Cardiac muscle cell (in vitro differentiated cells and primary cell): ENCODE measurements around the gene NBEA. TPM values are rescaled to one million over a fixed set of nuclear protein-coding genes. Genes with fewer than 3 reads are reported as not detected.

Experiments
- DNase-seq, 2 donors: peaks; one replicate each; pipeline versions ENCODE4 v3.0.0 to v3.0.0-alpha.2; 2010 to 2017; ENCODE audit warnings: low read depth in 1 of 2, low spot score in 1 of 2
- H3K27ac ChIP-seq: fragments of 200-600 bp; sonication (generic); 2 replicates; pipeline ENCODE4 v1.5.1; 2016
- H3K27me3 ChIP-seq: fragments of 200-600 bp; sonication (generic); 2 replicates; pipeline ENCODE4 v1.6.0; 2016; ENCODE audit warnings: control low read depth
- H3K36me3 ChIP-seq: fragments of 200-600 bp; sonication (generic); 2 replicates; pipeline ENCODE4 v1.5.1; 2016; ENCODE audit warnings: control low read depth
- H3K4me1 ChIP-seq: fragments of 200-600 bp; sonication (generic); 2 replicates; pipeline ENCODE4 v1.8.1; 2017; ENCODE audit warnings: low read depth, mild to moderate bottlenecking, mixed run types
- H3K4me3 ChIP-seq: fragments of 200-600 bp; sonication (generic); 2 replicates; pipeline ENCODE4 v1.5.1; 2016; ENCODE audit warnings: mild to moderate bottlenecking
- H3K9me3 ChIP-seq: fragments of 200-600 bp; sonication (generic); 2 replicates; pipeline ENCODE4 v1.5.1; 2017; ENCODE audit warnings: low read depth, mild to moderate bottlenecking, control low read depth
- CTCF ChIP-seq: IDR thresholded peaks from 2 replicates; pipeline ENCODE4 v1.5.1; 2012; ENCODE audit warnings: low read depth, mild to moderate bottlenecking, low read length
- polyA plus RNA-seq: library from polyadenylated mRNA; unstranded; fragments of >200 nt; fragmentation: Nextera tagmentation; extraction: Ambion mirVana; gene quantifications from 2 replicates; pipeline ENCODE4 v1.2.1, GENCODE V29; 2016
- total RNA-seq: library from RNA; depleted of rRNA; stranded (reverse); fragments of >200 nt; gene quantifications from 2 replicates; pipeline ENCODE4 v1.2.3, GENCODE V29; 2016

The NBEA gene
- total and polyA plus RNA-seq, 2 experiments from 2014 or later, result 4.6 to 13.2 TPM

- H3K4me1 ChIP-seq, result no peaks in the 10 kb centered on the region
- no peak overlapping the region for H3K27ac ChIP-seq
- DNase-seq, result peak in 1 of 2 donors; percentile 68
- no peaks in the 10 kb centered on the region for H3K27me3 ChIP-seq
- no peak overlapping the region for H3K4me3 ChIP-seq
- no peak for TF ChIP-seq CTCF
- H3K36me3 ChIP-seq, result no peaks in the 10 kb centered on the region
- no peaks in the 10 kb centered on the region for H3K9me3 ChIP-seq
These were observed 10.5 kb upstream of the NBEA start for GRCh38 chr13:34931572-34931971.

GRCh38 chr13:34933349-34933748 lies 8.7 kb upstream of the NBEA start:
- Histone ChIP-seq H3K27ac (no peak overlapping the region), H3K4me3 (no peak overlapping the region), H3K36me3 (no peaks in the 10 kb centered on the region), H3K4me1 (no peaks in the 10 kb centered on the region), H3K9me3 (no peaks in the 10 kb centered on the region), H3K27me3 (no peaks in the 10 kb centered on the region)
- DNase-seq, result no peak
- no peak for TF ChIP-seq CTCF

- H3K36me3 ChIP-seq, result no peaks in the 10 kb centered on the region
- no peaks in the 10 kb centered on the region for H3K4me1 ChIP-seq
- H3K27me3 ChIP-seq, result no peaks in the 10 kb centered on the region
- no peaks in the 10 kb centered on the region for H3K9me3 ChIP-seq
- DNase-seq, result no peak
- no peak overlapping the region for H3K4me3 ChIP-seq
- no peak overlapping the region for H3K27ac ChIP-seq
- TF ChIP-seq CTCF, result no peak
These were observed 8.3 kb upstream of the NBEA start for GRCh38 chr13:34933786-34934185.

GRCh38 chr13:34935841-34936240 lies 6.2 kb upstream of the NBEA start:
- no peaks in the 10 kb centered on the region for H3K4me1 ChIP-seq
- no peak for DNase-seq
- H3K27me3 ChIP-seq, result no peaks in the 10 kb centered on the region
- no peak for TF ChIP-seq CTCF
- no peaks in the 10 kb centered on the region for H3K9me3 ChIP-seq
- no peaks in the 10 kb centered on the region for H3K36me3 ChIP-seq
- no peak overlapping the region for H3K27ac ChIP-seq
- no peak overlapping the region for H3K4me3 ChIP-seq

GRCh38 chr13:34939771-34940170 lies 2.3 kb upstream of the NBEA start:
- peaks cover 6% of the 10 kb centered on the region for H3K4me1 ChIP-seq
- no peak overlapping the region for H3K4me3 ChIP-seq
- no peaks in the 10 kb centered on the region for H3K9me3 ChIP-seq
- DNase-seq, result no peak
- H3K27me3 ChIP-seq, result no peaks in the 10 kb centered on the region
- TF ChIP-seq CTCF, result no peak
- no peaks in the 10 kb centered on the region for H3K36me3 ChIP-seq
- no peak overlapping the region for H3K27ac ChIP-seq

- Histone ChIP-seq H3K4me1 (peaks cover 6% of the 10 kb centered on the region), H3K9me3 (no peaks in the 10 kb centered on the region), H3K36me3 (no peaks in the 10 kb centered on the region), H3K27ac (no peak overlapping the region), H3K4me3 (peak overlapping the region; percentile 76), H3K27me3 (no peaks in the 10 kb centered on the region)
- TF ChIP-seq CTCF, result no peak
- peak in 1 of 2 donors; percentile 24 for DNase-seq
These were observed 635 bp upstream of the NBEA start for GRCh38 chr13:34941436-34941834.
